A549 (cell line): ENCODE data around the gene CBLC. TPM values are rescaled to one million over a fixed set of nuclear protein-coding genes. Genes with fewer than 3 reads are reported as not detected.

Source experiments
- ATAC-seq, 2 experiments: fragments of 200-7000 bp in 1 of 2; fragments of >200 bp in 1 of 2; cut with Nextera tagmentation in 1 of 2; cut with Tn5 transposase in 1 of 2; 3 replicates each; pipeline versions ENCODE4 v1.8.0 to v1.9.1; 2018 to 2020; ENCODE audit warnings: mild to moderate bottlenecking in 1 of 2, moderate library complexity in 1 of 2
- CTCF ChIA-PET: fragments of 300-600 bp; sonication (Branson Sonifier 250); formaldehyde crosslinking; extraction: SDS; loops from one replicate; lab custom pipeline; 2021; ENCODE audit warnings: antibody characterized with exemption, inconsistent platforms; lab: Yijun Ruan, JAX
- POLR2A ChIA-PET: fragments of 350-600 bp; formaldehyde crosslinking; extraction: SDS; loops from one replicate; lab custom pipeline; 2021; ENCODE audit warnings: antibody characterized with exemption, inconsistent platforms; lab: Yijun Ruan, JAX
- DNase-seq, 2 experiments: peaks; one replicate each; pipeline versions ENCODE4 v3.0.0 to v3.0.0-alpha.2; 2011 to 2016; ENCODE audit warnings: low read depth in 1 of 2, low spot score in 1 of 2
- FAIRE-seq: peaks from 2 replicates; lab custom pipeline; 2011; peaks lifted over from hg19 to GRCh38; lab: Jason Lieb, UNC
- H3K27ac ChIP-seq, 2 experiments: fragments of >200 bp; sonication (Bioruptor Twin); formaldehyde crosslinking; 3 replicates each; pipeline ENCODE4 v1.5.1; 2016 to 2017
- H3K4me1 ChIP-seq: fragments of >200 bp; sonication (Bioruptor Twin); formaldehyde crosslinking; 3 replicates; pipeline ENCODE4 v1.6.1; 2016
- H3K4me2 ChIP-seq: fragments of >200 bp; sonication (Bioruptor Twin); formaldehyde crosslinking; 3 replicates; pipeline ENCODE4 v1.6.1; 2016
- H3K4me3 ChIP-seq: fragments of >200 bp; sonication (Bioruptor Twin); formaldehyde crosslinking; 3 replicates; pipeline ENCODE4 v1.5.1; 2016
- H3K9me3 ChIP-seq: fragments of >200 bp; sonication (Bioruptor Twin); formaldehyde crosslinking; 3 replicates; pipeline ENCODE4 v1.6.1; 2016
- CBX8 ChIP-seq: fragments of 200-600 bp; sonication (generic); IDR thresholded peaks from 2 replicates; pipeline ENCODE4 v1.6.1; 2016
- EHF ChIP-seq: fragments of 250-450 bp; sonication (Bioruptor Pico); IDR thresholded peaks from 2 replicates; pipeline ENCODE4 v1.5.0; 2020; ENCODE audit warnings: mild to moderate bottlenecking
- EP300 ChIP-seq, 2 experiments: fragments of >200 bp; sonication (Bioruptor Twin); formaldehyde crosslinking; IDR thresholded peaks; 2 replicates in 1 of 2; 3 replicates in 1 of 2; pipeline ENCODE4 v1.6.1; 2016 to 2017
- FOSB ChIP-seq: fragments of 250-450 bp; sonication (Bioruptor Pico); IDR thresholded peaks from 2 replicates; pipeline ENCODE4 v1.5.0; 2020; ENCODE audit warnings: mild to moderate bottlenecking, moderate library complexity
- FOXS1 ChIP-seq: fragments of 250-450 bp; sonication (Bioruptor Pico); IDR thresholded peaks from 2 replicates; pipeline ENCODE4 v1.5.0; 2020; ENCODE audit warnings: mild to moderate bottlenecking, moderate library complexity
- GATA3 ChIP-seq: IDR thresholded peaks from 2 replicates; pipeline ENCODE4 v1.6.1; 2012; ENCODE audit warnings: borderline replicate concordance
- HOXA7 ChIP-seq: fragments of 250-450 bp; sonication (Bioruptor Pico); IDR thresholded peaks from 2 replicates; pipeline ENCODE4 v1.5.0; 2020; ENCODE audit warnings: mild to moderate bottlenecking, moderate library complexity
- HOXB13 ChIP-seq: fragments of 250-450 bp; sonication (Bioruptor Pico); IDR thresholded peaks from 2 replicates; pipeline ENCODE4 v1.5.0; 2020; ENCODE audit warnings: low read depth, mild to moderate bottlenecking, moderate library complexity
- POLR2A ChIP-seq: IDR thresholded peaks from 2 replicates; pipeline ENCODE4 v1.6.1; 2012; ENCODE audit warnings: mild to moderate bottlenecking, low read length
- RARB ChIP-seq: fragments of 250-450 bp; sonication (Bioruptor Pico); IDR thresholded peaks from 2 replicates; pipeline ENCODE4 v1.8.0; 2021; ENCODE audit warnings: mild to moderate bottlenecking, moderate library complexity
- TFCP2L1 ChIP-seq: fragments of 250-450 bp; sonication (Bioruptor Pico); IDR thresholded peaks from 2 replicates; pipeline ENCODE4 v1.5.0; 2021; ENCODE audit warnings: mild to moderate bottlenecking
- TP53 ChIP-seq: fragments of 250-450 bp; sonication (Bioruptor Pico); IDR thresholded peaks from 2 replicates; pipeline ENCODE4 v1.5.0; 2021; ENCODE audit warnings: mild to moderate bottlenecking, moderate library complexity
- ZC3H11A ChIP-seq: fragments of 450-650 bp; IDR thresholded peaks from 2 replicates; pipeline ENCODE4 v1.6.1; 2014; ENCODE audit warnings: antibody characterized with exemption, mild to moderate bottlenecking
- ZFP36 ChIP-seq: fragments of 450-650 bp; IDR thresholded peaks from 2 replicates; pipeline ENCODE4 v1.6.1; 2014; ENCODE audit warnings: borderline replicate concordance; ENCODE audit not compliant: partially characterized antibody
- WGBS: methylation state at CpG from one replicate; pipeline ENCODE4 v1.1.6; 2017; ENCODE audit errors: missing lambda C conversion rate; 5-methylcytosine and 5-hydroxymethylcytosine counted together
- polyA plus RNA-seq, 4 experiments: library from polyadenylated mRNA; depleted of rRNA in 3 of 4; stranded (reverse); fragments of >200 nt; fragmentation: RNase III in 1 of 4; extraction: RNeasy Plus Mini Kit Qiagen cat#74134 plus additional on column Dnase treatment in 1 of 4; gene quantifications; 2 replicates in 3 of 4; 3 replicates in 1 of 4; pipeline ENCODE4 v1.2.3, GENCODE V29; 2011 to 2017
- TF ChIP-seq, protein P1 (sequence below): fragments of 200-600 bp; sonication (generic); IDR thresholded peaks from 2 replicates; pipeline ENCODE4 v1.6.1; 2016; ENCODE audit warnings: antibody characterized with exemption, mild to moderate bottlenecking, moderate library complexity
- TF ChIP-seq, protein P2 (sequence below): fragments of 250-450 bp; sonication (Bioruptor Pico); IDR thresholded peaks from 2 replicates; pipeline ENCODE4 v1.5.0; 2021; ENCODE audit warnings: mild to moderate bottlenecking, moderate library complexity, borderline replicate concordance
- TF ChIP-seq, protein P3 (sequence below): IDR thresholded peaks from 2 replicates; pipeline ENCODE4 v1.6.1; 2012
- TF ChIP-seq, protein P4 (sequence below): fragments of 250-450 bp; sonication (Bioruptor Pico); IDR thresholded peaks from 2 replicates; pipeline ENCODE4 v1.5.0; 2020; ENCODE audit warnings: low read depth, mild to moderate bottlenecking, moderate library complexity

Gene CBLC
- polyA plus RNA-seq, 2 of the 4 experiments (the other 2 are of a cell fraction), result not detected

DNA sequence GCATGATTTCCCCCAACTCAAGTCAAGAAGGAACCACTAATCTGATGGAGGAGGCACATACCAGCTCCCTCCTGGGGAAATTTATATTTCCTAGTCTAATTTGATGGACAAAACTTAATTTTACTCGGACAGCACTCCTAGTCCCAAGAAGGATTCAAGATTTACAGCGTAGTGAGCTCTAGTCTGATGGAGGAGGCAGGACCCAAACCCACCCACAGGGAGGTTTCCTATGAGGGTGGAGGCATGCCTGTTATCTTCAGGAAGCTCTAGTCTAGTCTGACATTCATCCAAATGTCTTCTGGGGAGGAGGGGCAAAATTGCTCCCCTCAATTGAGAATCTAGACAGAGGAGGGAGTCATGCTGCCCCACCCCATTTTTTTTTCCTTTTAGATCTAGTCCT is 39.6 kb upstream of the CBLC start:
- 56% methylated on average over 2 of the region's 2 CpGs for WGBS
- ChIA-PET POLR2A (interaction anchor here (0.7 to 2.4 kb wide), 4 partner anchors 13 to 108 kb away, joined by 3 to 27 read pairs (median 6); partner anchors contain the start of gene NECTIN2), CTCF (interaction anchor here (1.4 to 42.5 kb wide), 4 partner anchors 11 to 167 kb away, joined by 4 to 1899 read pairs (median 124); partner anchors contain the start of genes BCL3 and CBLC)
- H3K27ac ChIP-seq, result peak overlapping the region; percentile 92 to 99
- ATAC-seq (no peak), FAIRE-seq (no peak), DNase-seq (peak in 1 of 2 experiments; percentile 57)
- peaks cover 80% of the 10 kb centered on the region for H3K4me1 ChIP-seq
- H3K4me3 ChIP-seq, result peak overlapping the region; percentile 50
- H3K9me3 ChIP-seq, result no peaks in the 10 kb centered on the region
- H3K4me2 ChIP-seq, result peak overlapping the region; percentile 89
- TF ChIP-seq HOXB13 (CRISPR knock-in tag), result peak; percentile 59; the same call in 1 of the 2 replicates
- TF ChIP-seq CBX8, result no peak
- peak; percentile 93 for TF ChIP-seq FOSB
- TF ChIP-seq, protein P1, sequence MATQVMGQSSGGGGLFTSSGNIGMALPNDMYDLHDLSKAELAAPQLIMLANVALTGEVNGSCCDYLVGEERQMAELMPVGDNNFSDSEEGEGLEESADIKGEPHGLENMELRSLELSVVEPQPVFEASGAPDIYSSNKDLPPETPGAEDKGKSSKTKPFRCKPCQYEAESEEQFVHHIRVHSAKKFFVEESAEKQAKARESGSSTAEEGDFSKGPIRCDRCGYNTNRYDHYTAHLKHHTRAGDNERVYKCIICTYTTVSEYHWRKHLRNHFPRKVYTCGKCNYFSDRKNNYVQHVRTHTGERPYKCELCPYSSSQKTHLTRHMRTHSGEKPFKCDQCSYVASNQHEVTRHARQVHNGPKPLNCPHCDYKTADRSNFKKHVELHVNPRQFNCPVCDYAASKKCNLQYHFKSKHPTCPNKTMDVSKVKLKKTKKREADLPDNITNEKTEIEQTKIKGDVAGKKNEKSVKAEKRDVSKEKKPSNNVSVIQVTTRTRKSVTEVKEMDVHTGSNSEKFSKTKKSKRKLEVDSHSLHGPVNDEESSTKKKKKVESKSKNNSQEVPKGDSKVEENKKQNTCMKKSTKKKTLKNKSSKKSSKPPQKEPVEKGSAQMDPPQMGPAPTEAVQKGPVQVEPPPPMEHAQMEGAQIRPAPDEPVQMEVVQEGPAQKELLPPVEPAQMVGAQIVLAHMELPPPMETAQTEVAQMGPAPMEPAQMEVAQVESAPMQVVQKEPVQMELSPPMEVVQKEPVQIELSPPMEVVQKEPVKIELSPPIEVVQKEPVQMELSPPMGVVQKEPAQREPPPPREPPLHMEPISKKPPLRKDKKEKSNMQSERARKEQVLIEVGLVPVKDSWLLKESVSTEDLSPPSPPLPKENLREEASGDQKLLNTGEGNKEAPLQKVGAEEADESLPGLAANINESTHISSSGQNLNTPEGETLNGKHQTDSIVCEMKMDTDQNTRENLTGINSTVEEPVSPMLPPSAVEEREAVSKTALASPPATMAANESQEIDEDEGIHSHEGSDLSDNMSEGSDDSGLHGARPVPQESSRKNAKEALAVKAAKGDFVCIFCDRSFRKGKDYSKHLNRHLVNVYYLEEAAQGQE, result no peak; the same call in 1 of the 2 replicates
- peak; percentile 90 for TF ChIP-seq TP53 (CRISPR knock-in tag)
- peak; percentile 94 for TF ChIP-seq RARB (CRISPR knock-in tag)
- 0 out of 2 replicates have a peak, but pooled peaks have one; percentile 6 for TF ChIP-seq FOXS1 (CRISPR knock-in tag)
- TF ChIP-seq, protein P2, sequence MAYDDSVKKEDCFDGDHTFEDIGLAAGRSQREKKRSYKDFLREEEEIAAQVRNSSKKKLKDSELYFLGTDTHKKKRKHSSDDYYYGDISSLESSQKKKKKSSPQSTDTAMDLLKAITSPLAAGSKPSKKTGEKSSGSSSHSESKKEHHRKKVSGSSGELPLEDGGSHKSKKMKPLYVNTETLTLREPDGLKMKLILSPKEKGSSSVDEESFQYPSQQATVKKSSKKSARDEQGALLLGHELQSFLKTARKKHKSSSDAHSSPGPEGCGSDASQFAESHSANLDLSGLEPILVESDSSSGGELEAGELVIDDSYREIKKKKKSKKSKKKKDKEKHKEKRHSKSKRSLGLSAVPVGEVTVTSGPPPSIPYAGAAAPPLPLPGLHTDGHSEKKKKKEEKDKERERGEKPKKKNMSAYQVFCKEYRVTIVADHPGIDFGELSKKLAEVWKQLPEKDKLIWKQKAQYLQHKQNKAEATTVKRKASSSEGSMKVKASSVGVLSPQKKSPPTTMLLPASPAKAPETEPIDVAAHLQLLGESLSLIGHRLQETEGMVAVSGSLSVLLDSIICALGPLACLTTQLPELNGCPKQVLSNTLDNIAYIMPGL (CRISPR knock-in tag), result peak; percentile 84
- TF ChIP-seq HOXA7 (CRISPR knock-in tag), result peak; percentile 97
- TF ChIP-seq EHF (CRISPR knock-in tag), result peak; percentile 87
- TF ChIP-seq ZC3H11A, result no peak
- peak; percentile 10; the same call in 1 of the 2 replicates for TF ChIP-seq POLR2A
- TF ChIP-seq TFCP2L1 (CRISPR knock-in tag), result peak; percentile 7; the same call in 1 of the 2 replicates
- TF ChIP-seq EP300 (IDR thresholded peaks at IDR 0.05), result no peak
- TF ChIP-seq, protein P3, sequence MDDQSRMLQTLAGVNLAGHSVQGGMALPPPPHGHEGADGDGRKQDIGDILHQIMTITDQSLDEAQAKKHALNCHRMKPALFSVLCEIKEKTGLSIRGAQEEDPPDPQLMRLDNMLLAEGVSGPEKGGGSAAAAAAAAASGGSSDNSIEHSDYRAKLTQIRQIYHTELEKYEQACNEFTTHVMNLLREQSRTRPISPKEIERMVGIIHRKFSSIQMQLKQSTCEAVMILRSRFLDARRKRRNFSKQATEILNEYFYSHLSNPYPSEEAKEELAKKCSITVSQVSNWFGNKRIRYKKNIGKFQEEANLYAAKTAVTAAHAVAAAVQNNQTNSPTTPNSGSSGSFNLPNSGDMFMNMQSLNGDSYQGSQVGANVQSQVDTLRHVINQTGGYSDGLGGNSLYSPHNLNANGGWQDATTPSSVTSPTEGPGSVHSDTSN, result no peak
- peak; percentile 91 for TF ChIP-seq ZFP36
- TF ChIP-seq, protein P4, sequence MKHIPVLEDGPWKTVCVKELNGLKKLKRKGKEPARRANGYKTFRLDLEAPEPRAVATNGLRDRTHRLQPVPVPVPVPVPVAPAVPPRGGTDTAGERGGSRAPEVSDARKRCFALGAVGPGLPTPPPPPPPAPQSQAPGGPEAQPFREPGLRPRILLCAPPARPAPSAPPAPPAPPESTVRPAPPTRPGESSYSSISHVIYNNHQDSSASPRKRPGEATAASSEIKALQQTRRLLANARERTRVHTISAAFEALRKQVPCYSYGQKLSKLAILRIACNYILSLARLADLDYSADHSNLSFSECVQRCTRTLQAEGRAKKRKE (CRISPR knock-in tag), result peak; percentile 53
- TF ChIP-seq GATA3, result no peak
